Duodenal mucosa (tissue), 2 donors: Measurements from ENCODE around the gene RASAL1.

ENCODE experiments used
- H3K27ac ChIP-seq: one replicate; pipeline ENCODE4 v1.7.0; 2013; ENCODE audit warnings: low read depth, low read length
- H3K27me3 ChIP-seq, 2 donors: one replicate each; pipeline ENCODE4 v1.7.0; 2013; ENCODE audit warnings: low read length in 2 of 2, control low read depth in 1 of 2; ENCODE audit not compliant: insufficient read depth in 2 of 2, control insufficient read depth in 1 of 2
- H3K36me3 ChIP-seq, 2 donors: one replicate each; pipeline ENCODE4 v1.7.0; 2013; ENCODE audit warnings: low read length in 2 of 2, control low read depth in 1 of 2; ENCODE audit not compliant: insufficient read depth in 2 of 2, control insufficient read depth in 1 of 2
- H3K4me1 ChIP-seq, 2 donors: one replicate each; pipeline ENCODE4 v1.7.0; 2013; ENCODE audit warnings: low read length in 2 of 2, control low read depth in 1 of 2; ENCODE audit not compliant: insufficient read depth in 2 of 2, control insufficient read depth in 1 of 2
- H3K4me3 ChIP-seq, 2 donors: one replicate each; pipeline ENCODE4 v1.7.0; 2013; ENCODE audit warnings: low read length in 2 of 2, low read depth in 1 of 2
- H3K9ac ChIP-seq, 2 donors: one replicate each; pipeline ENCODE4 v1.7.0; 2013; ENCODE audit warnings: low read length in 2 of 2, low read depth in 1 of 2
- H3K9me3 ChIP-seq, 2 donors: one replicate each; pipeline ENCODE4 v1.7.0; 2013; ENCODE audit warnings: low read length in 2 of 2, control low read depth in 1 of 2; ENCODE audit not compliant: control insufficient read depth in 1 of 2

The RASAL1 gene

DNA sequence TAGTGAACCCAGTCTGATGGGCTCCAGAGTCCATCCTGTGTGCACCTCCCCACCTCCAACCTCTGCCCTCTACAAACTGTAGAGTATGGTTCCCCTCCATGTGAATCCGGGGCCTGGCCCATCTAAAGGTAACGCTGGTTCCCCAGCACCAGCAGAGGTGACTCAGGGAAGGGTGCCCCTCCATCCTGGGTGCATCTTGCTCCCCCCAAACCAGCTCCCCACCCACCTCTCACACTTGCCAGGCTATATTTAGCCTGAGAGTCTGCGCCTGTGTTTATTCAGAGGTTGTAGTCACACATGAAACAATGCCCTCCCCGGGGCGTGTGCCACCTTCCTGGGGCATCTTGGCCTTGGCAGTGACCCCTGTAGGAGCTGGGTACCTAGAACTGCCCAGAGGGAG, 26.2 kb downstream of the RASAL1 start:
- Histone ChIP-seq H3K9me3 (no peaks in the 10 kb centered on the region), H3K4me1 (no peaks in the 10 kb centered on the region), H3K36me3 (no peaks in the 10 kb centered on the region), H3K27ac (no peak overlapping the region), H3K9ac (no peak overlapping the region), H3K4me3 (no peak overlapping the region), H3K27me3 (no peaks in the 10 kb centered on the region)

DNA sequence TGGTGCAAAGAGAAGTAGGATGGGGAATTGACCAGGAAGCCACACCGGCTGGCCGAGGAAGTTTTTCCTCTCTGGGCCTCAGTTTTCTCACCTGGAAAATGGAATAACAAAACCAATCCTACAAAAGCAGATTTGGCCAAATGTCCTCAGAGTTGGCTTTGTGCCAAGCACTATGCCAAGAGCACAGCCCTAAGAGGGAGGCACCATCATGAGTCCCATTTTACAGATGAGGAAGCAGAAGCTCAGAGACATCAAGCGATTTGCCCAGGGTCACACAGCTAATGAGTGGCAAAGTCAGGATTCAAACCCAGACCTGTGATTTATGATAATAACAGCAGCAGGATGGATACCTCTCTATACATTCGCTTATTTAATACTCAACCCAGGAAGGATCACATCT, 27.3 kb downstream of the RASAL1 start:
- no peak overlapping the region for H3K4me3 ChIP-seq
- H3K27me3 ChIP-seq, result peaks cover 0 to 4% of the 10 kb centered on the region in 2 donors
- no peak overlapping the region for H3K27ac ChIP-seq
- H3K4me1 ChIP-seq, result peaks cover 0 to 4% of the 10 kb centered on the region in 2 donors
- no peaks in the 10 kb centered on the region for H3K36me3 ChIP-seq
- no peaks in the 10 kb centered on the region for H3K9me3 ChIP-seq
- H3K9ac ChIP-seq, result no peak overlapping the region

DNA sequence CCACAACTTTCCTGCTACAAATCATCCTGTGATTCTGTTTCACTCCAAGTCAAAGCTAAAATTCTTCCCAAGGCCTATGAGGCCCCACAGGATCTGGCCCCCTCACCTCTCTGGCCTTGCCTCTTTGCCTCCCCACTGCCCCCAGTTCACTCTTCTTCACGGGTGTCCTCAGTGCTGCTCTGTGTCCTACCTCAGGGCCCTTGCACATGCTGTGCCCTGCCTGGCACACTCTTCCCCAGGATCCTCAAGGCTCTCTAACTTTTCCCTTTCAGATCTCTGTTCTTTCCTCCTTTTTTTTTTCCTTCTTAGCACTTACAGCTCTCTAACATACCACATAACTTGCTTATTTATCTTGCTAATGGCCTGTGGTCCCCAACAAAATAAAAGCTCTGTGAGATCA, 29.2 kb downstream of the RASAL1 start:
- Histone ChIP-seq H3K9me3 (no peaks in the 10 kb centered on the region), H3K27me3 (peaks cover 0 to 4% of the 10 kb centered on the region in 2 donors), H3K36me3 (no peaks in the 10 kb centered on the region), H3K4me1 (peaks cover 0 to 4% of the 10 kb centered on the region in 2 donors), H3K4me3 (no peak overlapping the region), H3K27ac (no peak overlapping the region), H3K9ac (no peak overlapping the region)

DNA sequence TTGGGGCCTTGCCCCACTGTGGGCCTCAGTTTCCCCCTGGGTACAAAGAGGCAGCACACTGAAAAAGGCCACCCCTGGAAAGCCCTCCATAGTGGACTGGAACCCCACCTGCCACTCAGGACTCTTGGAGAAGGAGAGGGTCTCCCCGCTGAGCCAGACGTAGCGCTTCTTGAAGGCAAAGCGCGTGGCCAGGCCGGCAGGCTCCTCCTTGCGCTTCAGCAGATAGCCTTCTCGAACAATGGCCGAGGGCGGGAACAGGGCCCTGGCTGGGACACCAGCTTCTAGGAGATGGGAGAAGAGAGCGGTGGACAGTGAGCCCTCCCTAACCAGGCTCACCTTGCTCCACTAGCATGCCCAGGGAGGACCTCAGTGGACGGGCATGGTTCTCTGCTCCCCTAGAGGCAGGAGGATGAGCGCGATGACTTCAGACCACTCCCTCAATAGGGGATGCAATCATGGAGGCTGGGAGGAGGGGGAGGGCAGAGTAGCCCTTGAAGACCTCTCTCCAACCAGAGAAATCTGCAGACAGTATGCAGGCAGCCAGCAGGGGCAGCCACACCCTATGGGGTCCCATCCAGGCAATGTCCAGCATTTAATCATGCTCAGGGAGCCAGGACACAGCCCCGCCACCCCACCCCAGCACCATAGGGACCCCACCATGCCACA, 29.8 kb downstream of the RASAL1 start:
- Histone ChIP-seq H3K27ac (no peak overlapping the region), H3K27me3 (peaks cover 0 to 4% of the 10 kb centered on the region in 2 donors), H3K36me3 (no peaks in the 10 kb centered on the region), H3K9me3 (no peaks in the 10 kb centered on the region), H3K9ac (no peak overlapping the region), H3K4me1 (peaks cover 0 to 4% of the 10 kb centered on the region in 2 donors), H3K4me3 (no peak overlapping the region)

DNA sequence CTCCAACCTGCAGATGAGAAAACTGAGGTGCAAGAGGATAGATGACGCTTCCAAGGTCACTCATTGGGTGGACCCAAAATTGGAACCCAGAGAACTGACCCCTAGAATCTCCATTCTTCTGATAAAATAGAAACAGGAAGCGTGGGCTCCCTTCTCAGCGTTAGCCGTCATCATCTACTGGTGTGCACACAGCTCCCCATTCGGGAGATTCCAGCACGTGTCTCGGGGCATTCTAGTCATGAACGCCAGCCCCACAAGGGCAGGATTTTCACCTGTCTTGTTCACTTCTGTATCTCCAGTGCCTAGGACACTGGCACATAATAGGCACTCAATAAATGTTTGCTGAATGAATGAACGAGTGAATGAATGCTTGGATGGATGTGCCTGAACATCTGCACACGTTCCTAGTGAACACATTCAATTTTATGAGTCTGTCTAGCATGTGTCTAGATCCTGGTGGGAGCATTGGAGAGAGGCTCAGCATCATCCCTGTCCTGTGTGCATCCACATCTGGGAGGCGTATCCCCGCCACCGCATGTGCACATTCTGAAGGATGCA, 30.5 kb downstream of the RASAL1 start:
- H3K4me3 ChIP-seq, result no peak overlapping the region
- H3K9ac ChIP-seq, result no peak overlapping the region
- H3K27ac ChIP-seq, result no peak overlapping the region
- no peaks in the 10 kb centered on the region for H3K36me3 ChIP-seq
- peaks cover 0 to 4% of the 10 kb centered on the region in 2 donors for H3K27me3 ChIP-seq
- no peaks in the 10 kb centered on the region for H3K9me3 ChIP-seq
- peaks cover 0 to 4% of the 10 kb centered on the region in 2 donors for H3K4me1 ChIP-seq

DNA sequence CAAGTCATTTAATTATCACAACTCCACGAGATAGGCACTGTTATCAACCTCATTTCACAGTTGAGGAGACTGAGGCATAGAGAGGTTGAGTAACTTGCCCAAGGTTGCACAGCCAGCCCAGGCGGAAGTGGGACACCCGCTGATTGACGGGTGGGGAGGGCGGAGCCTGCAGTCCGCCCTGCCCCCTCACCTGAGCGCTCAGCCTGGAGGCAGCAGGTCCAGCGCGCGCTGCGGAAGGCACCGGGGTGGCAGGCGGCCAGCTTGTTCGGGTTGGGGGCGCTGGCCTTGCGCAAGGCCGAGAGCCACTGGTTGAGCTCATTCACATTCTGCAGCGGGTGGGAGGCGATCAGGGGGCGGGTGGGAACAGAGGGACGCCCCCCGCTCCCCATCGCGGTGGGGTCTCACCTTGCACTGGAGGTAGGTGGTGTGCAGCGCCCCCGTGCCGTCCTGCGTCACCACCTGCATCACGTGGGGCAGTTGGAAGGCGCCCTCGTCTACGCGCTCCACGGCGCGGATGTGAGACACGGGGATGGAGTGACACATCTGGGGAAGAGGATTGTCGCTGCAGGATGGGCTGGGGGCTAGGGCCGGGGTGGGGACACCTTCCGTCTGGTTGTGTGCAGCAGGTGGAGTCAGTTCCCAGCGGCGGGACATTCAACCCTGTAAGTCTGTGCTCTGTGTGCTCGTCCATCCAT, 31.7 kb downstream of the RASAL1 start:
- Histone ChIP-seq H3K27me3 (peaks cover 0 to 4% of the 10 kb centered on the region in 2 donors), H3K9ac (no peak overlapping the region), H3K4me1 (peaks cover 0 to 4% of the 10 kb centered on the region in 2 donors), H3K9me3 (no peaks in the 10 kb centered on the region), H3K4me3 (peak overlapping the region; percentile 37 to 43), H3K27ac (no peak overlapping the region), H3K36me3 (no peaks in the 10 kb centered on the region)

DNA sequence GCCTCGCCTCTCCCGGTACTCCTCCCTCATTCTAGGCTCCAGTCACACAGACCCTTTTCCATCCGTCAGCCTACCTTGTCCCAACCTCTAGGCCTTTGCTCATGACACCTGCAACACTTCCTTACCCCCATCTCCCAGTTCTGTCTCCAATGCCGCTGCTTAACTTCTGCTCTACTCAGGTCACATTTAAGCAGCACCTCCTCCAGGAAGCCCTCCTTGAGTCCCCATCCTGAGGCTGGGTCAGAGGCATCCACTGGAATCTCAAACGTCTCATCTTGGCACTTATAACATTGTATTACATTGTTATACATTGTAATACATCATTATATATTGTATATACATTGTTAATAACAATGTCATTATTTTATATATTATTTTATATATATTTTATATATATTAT, 32.8 kb downstream of the RASAL1 start:
- Histone ChIP-seq H3K27me3 (peaks cover 0 to 4% of the 10 kb centered on the region in 2 donors), H3K4me3 (no peak overlapping the region), H3K4me1 (peaks cover 0 to 9% of the 10 kb centered on the region in 2 donors), H3K27ac (no peak overlapping the region), H3K36me3 (no peaks in the 10 kb centered on the region), H3K9ac (no peak overlapping the region), H3K9me3 (no peaks in the 10 kb centered on the region)

DNA sequence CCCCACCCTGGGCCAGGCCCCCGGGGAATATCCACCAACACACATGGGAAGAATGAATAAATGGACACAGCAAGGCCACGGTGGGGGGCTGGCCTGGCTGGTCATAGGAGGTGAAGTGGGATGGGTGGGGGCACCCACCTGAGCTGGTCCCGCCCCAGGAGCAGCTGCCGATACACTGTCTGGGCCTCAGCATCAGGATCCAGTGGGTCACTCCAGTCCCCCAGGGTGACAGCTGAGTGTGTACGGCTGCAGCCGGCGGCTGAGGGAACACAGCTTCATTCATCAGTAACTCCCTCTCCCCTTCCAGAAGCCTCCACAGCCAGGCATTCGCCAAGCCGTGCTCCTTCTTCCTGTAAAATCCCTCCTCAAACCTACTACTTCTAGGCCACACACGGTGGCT, 33.8 kb downstream of the RASAL1 start:
- H3K36me3 ChIP-seq, result no peaks in the 10 kb centered on the region
- no peak overlapping the region for H3K4me3 ChIP-seq
- H3K27ac ChIP-seq, result no peak overlapping the region
- H3K4me1 ChIP-seq, result peaks cover 0 to 9% of the 10 kb centered on the region in 2 donors
- H3K9me3 ChIP-seq, result no peaks in the 10 kb centered on the region
- H3K9ac ChIP-seq, result no peak overlapping the region
- H3K27me3 ChIP-seq, result peaks cover 0 to 4% of the 10 kb centered on the region in 2 donors

DNA sequence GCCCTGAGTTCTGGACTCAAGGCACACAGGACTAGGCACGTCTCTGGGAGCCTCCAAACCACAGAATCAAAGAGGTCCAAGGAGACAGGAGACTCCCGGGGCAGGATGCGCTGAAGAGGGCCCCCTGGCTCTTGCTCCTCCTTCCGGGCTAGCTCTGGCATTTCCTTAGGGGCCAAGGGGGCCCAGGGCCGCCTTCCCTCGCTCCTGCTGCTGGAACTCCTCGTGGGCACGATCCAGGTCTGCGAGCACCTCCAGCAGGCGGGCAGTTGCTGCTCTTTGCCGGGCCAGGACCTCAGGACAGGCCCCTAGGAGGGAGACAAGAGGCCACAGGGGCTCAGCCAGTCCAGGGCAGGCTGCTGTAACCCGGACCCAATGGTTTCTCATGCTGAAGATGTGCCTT, 35.8 kb downstream of the RASAL1 start:
- peaks cover 3 to 9% of the 10 kb centered on the region in 2 donors for H3K4me1 ChIP-seq
- H3K9me3 ChIP-seq, result no peaks in the 10 kb centered on the region
- no peak overlapping the region for H3K4me3 ChIP-seq
- no peak overlapping the region for H3K9ac ChIP-seq
- H3K27ac ChIP-seq, result no peak overlapping the region
- H3K36me3 ChIP-seq, result no peaks in the 10 kb centered on the region
- peaks cover 0 to 4% of the 10 kb centered on the region in 2 donors for H3K27me3 ChIP-seq

DNA sequence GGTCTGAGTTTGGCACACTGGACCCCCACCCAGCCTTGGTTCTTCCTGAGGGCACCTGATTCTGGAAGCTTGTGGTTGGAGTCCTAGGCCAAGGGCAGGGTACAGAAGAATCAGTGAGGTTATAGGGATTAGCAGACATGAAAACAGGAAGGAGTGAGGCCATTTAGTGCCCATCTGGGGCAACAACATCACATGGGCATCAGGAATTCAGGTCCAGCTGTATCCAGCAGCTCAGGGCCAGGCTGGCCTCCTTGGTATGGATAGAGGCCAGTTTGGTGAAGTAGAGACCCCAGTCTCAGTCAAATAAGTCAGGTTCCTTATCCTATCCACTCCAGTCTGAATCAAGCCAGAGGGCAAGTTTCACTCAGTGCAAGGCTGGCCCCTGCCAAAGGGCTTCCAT, 36.2 kb downstream of the RASAL1 start:
- H3K36me3 ChIP-seq, result no peaks in the 10 kb centered on the region
- no peak overlapping the region for H3K4me3 ChIP-seq
- H3K27ac ChIP-seq, result no peak overlapping the region
- no peak overlapping the region for H3K9ac ChIP-seq
- peaks cover 0 to 4% of the 10 kb centered on the region in 2 donors for H3K27me3 ChIP-seq
- peaks cover 3 to 9% of the 10 kb centered on the region in 2 donors for H3K4me1 ChIP-seq
- no peaks in the 10 kb centered on the region for H3K9me3 ChIP-seq
